Suppressor macrophage treated with lipopolysaccharide for 4 hours (primary cell): ENCODE results near the gene PKD1.
A peak's percentile ranks its signal among the peaks of the same experiment; 100 is the strongest.

Source experiments
- DNase-seq: peaks from one replicate; pipeline ENCODE4 v3.0.0-alpha.2; 2020

Gene PKD1

GRCh38 chr16:2167068-2167638 lies 31.5 kb upstream of the PKD1 start:
- no peak for DNase-seq

DNA sequence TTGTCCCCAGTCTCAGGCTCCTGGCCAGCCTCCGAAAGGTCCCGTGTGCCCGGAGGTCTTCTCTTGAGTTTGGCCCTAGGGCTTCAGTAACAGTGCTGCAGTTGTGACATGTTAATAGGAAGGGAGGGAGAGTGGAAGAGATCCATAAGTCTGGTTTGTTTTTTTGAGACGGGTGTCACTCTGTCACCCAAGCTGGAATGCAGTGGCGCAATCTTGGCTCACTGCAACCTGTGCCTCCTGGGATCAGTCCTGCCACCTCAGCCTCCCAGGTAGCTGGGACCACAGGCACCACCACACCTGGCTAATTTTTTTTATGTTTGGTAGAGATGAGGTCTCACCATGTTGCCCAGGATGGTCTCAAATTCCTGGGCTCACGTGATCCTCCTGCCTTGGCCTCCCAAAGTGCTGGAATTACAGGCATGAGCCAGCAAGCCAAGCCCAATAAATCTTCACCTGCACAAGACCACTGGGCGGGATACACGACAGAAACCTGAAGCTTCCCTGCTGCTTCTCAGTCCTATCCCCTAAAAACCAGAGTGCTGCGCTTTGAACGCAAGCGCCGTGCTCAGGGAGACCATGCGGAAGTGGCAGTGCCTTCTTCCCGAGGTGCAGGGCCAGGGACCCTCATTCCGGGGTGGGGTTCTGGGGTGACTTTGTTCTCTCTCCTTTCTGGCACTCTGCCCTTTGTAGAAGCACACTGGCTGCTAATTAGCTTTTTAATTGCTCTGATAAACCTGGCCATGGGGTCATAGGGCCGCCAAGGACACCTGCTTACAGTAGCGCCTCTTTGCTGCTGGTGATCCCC lies 30.8 kb upstream of the PKD1 start:
- DNase-seq: no peak

DNA sequence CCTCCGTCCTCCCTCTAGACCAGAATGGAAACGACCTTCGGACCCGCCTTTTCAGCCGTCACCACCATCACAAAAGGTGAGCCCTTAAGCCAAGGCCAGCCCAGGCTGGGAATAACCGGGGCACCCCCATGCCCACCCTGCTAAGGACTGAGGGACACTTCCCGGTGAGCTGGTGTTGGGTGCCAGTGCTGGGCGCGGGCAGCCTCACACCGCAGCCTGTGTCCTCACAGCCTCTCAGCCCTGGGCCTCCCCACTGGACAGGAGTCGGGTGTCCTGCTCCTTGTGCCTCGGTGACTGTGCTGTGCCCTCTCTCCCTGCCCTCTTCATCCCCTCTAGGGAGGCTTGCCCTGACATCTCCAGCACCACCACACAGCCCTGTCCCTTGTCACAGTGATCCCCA lies 30.2 kb upstream of the PKD1 start:
- no peak for DNase-seq

DNA sequence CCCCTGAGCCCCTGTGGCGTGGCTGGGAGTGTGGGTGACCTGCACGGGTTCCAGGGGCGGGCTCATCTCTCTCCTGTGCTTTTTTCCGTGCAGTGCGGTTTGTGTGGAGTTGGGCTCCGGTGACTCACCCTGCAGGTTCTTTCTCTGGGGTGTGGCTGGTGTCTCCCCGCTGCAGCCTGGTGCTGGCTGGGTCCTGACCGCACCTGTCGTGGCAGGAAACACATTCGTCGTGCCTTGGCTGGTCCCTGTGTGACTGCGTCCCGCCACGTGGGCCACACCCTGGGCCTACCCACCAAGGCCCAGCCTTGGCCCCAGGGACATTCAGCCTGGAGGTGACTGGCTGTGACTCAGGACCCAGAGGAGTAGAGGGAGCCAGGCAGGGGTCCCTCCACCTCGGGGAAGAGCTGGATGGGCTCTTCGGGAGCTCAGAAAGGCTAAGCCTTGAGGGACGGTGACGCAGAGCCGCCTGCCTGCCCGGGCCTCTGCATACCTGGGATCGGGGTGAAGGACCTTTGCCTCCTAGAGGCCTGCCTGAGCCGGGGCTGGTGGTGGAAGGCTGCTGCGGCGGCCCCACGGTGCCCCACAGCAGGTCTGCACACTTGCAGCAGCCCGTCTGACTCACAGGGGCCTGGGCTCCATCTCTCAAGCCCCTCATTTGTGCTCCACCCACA lies 27.6 kb upstream of the PKD1 start:
- no peak for DNase-seq

- DNase-seq: no peak
Measured at GRCh38 chr16:2162676-2163118, 27.0 kb upstream of the PKD1 start.

GRCh38 chr16:2161911-2162310 lies 26.2 kb upstream of the PKD1 start:
- DNase-seq: no peak

GRCh38 chr16:2160915-2161551 lies 25.3 kb upstream of the PKD1 start:
- DNase-seq: no peak

DNA sequence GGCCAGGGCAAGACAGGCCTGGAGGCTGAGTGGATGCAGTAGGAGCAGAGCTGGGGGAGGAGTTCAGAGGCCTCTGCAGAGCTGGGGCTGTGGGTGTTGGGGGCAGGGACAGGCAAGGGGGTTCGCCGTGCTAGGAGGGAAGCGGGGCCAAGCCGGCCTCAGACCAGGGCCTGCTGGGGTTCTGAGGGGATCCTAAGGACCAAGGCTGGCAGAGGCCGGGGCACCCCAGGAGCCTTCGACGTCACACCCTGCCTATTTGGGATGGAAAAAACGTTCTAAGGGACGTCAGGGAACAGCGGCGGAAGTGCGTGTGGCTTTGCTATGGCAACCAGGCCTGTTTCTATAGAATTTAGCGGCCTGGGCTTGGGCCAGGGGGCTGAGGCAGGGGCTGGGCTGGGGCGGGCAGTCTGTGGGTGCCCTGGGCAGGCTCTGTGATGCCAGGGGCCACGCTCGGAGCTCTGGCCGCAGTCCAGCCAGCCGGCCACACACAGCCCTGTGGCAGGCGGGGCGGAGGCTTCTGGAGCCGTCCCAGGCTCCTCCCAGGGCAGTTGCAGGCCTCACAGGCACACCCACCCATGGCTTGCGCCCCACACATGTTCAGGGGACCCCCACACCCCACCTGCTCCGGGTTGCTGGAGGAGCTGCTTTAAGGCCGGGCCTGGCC lies 23.6 kb upstream of the PKD1 start:
- DNase-seq: no peak

DNA sequence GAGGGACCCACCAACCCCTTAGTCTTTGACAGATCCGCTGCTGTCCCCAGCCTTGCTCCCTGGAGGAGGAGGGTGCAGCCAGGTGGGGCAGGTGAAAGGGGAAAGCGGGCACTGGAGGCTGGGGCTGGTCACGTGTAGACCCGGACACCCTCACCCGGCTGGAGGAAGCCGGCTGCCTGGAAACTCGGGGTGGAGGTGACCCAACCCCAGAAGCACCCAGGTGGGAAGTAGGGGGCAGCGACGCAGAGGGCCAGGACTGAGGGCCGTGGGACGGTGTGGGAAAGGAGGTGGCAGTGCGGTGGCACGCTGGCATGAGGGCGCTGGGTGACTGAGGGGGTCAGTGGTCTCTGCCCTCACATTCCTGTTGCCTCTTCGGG lies 22.6 kb upstream of the PKD1 start:
- no peak for DNase-seq

DNA sequence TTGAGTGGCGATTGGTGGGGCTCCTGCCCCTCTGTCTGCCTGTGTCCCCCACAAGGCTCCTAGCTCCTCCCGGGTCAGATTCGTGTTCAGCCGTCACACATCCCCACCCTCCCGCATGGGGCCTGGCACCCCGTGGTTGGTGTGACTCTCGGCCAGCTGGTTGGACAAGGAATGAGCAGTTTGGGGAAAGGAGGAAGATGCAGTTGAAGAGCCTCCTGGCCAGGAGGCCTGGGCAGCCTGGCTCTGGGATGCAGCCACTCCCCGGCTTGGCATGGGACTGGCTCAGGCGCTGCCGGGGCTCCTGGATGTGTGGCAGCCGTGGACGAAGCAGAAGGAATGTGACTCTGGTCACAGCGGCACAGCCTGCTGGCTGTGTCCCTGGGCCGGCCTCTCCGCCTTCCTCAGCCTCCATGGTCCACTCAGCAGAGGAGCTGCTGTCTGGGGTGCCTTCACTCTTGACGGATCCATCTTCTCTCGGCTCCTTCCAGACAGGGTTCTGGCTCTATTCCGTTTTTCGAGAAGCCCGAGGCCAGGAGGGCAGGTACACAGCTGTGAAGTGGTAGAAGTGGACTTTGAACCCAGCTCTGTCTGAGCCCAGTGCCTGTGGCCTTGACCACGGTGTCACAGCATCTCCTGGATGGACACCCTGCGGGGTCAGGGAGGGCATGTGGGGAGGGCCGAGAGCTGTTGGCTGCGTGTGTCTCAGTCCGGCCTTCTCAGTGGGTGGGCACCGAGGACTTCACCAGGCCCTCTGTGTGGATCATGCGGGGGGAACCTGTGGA lies 22.0 kb upstream of the PKD1 start:
- DNase-seq: no peak

- no peak for DNase-seq
Measured at GRCh38 chr16:2156849-2157224, 21.1 kb upstream of the PKD1 start.

GRCh38 chr16:2155977-2156848 lies 20.5 kb upstream of the PKD1 start:
- peak; percentile 25 for DNase-seq

- peak; percentile 100 for DNase-seq
Measured at GRCh38 chr16:2155091-2155950, 19.6 kb upstream of the PKD1 start, which contains the start of gene TRAF7. Gene TRAF7, plus strand, starts transcription at chr16:2155782. Its CDS starts 8,139 bp downstream, at chr16:2163921.

DNA sequence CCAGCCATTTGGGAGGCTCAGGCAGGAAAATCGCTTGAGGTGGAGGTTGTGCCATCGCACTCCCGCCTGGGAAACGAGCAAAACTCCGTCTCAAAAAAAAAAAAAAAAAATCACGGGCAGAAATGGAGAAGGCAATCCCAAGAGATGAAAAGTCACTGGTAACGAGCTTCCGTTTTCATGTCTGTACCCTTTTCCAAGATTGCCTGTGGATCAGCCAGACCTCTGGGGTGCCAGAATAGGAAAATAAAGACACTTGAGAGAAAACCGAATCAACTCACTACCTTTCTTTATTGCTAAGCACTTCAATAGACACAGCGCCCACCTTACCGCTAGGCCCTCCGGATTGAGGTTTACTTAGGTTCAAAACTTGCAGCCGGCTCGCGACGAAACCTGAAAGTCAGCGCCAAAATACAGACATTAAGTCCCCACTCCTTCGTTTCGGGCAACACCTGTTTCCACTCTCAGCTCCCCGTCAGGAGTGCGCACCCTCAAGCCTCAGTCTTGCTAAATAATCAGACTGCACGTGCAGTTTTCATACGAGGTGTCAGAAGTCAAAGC lies 18.9 kb upstream of the PKD1 start:
- peak; percentile 16 for DNase-seq

- DNase-seq: no peak
Measured at GRCh38 chr16:2152695-2153506, 17.2 kb upstream of the PKD1 start.

GRCh38 chr16:2151188-2152091 lies 15.7 kb upstream of the PKD1 start:
- no peak for DNase-seq

- DNase-seq: no peak
Measured at GRCh38 chr16:2150418-2151187, 14.9 kb upstream of the PKD1 start.
